Hepatic stellate cell (primary cell): ENCODE data around the gene ESPL1.

Source experiments
- DNase-seq: peaks from one replicate; pipeline ENCODE4 v3.0.0; 2011; ENCODE audit warnings: low spot score

ESPL1 gene

GRCh38 chr12:53338017-53338416 is 69.9 kb downstream of the ESPL1 start:
- no peak for DNase-seq

GRCh38 chr12:53338916-53339315 is 70.8 kb downstream of the ESPL1 start:
- no peak for DNase-seq

- no peak for DNase-seq
These were observed 72.3 kb downstream of the ESPL1 start for GRCh38 chr12:53340398-53340797.
